ELR (cell line): ENCODE results near the gene OR51A4.
A peak's percentile ranks its signal among the peaks of the same experiment; 100 is the strongest.
"Not testable (repeated sequence)": the region's sequence is repeated elsewhere in the genome, so short reads cannot be mapped to it uniquely, and the experiment has no call there.

Experiments
- DNase-seq: peaks from one replicate; pipeline ENCODE4 v3.0.0-alpha.2; 2015; ENCODE audit warnings: low read depth

Gene OR51A4

DNA sequence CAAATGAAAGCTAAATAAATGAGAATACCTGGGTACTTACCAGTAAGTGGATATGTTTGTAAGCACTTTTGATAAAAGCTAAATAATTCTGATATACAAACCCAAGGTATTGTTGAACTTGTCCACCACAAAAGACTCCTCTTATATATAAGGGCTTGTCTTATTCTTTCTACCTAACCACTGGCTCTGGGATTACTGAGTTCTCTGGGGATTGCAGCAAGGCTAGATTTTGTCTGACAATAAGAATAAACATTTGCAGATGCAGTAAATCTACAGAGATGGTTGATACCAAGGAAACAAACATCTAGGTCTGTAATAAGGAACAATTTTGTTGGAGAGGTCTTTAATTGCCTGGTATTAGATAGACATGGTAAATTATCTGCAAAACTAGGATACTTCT is at the start of gene OR51A4:
Gene OR51A4 (minus strand): TSS at position 101 of the 400 bp plus-strand sequence. CDS start 505 bp downstream, outside the sequence.
- no peak for DNase-seq

GRCh38 chr11:4994551-4994950 is 47.1 kb upstream of the OR51A4 start, which contains the start of gene OR51L1:
Gene OR51L1 (plus strand): TSS chr11:4994851. CDS start chr11:4998983, 4,132 bp downstream.
- DNase-seq, result no peak

DNA sequence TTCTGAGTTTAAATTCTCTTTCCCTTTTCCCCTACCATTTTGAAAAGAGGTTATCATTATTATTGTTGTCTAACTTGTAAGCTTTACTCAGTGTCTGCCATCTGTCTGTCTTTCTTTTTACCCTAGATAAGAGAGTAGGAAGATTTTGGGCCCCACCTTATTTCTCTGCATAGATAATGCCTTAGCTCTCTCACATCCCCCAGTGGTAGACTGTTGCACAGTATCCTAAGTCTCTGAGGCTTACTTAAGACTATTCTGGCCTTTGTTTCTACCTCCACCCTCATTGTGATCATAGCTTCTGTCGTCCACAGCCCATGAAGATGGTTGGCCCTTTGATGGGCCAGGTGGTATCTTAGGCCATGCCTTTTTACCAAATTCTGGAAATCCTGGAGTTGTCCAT is 43.7 kb upstream of the OR51A4 start:
- peak; percentile 14 for DNase-seq

DNA sequence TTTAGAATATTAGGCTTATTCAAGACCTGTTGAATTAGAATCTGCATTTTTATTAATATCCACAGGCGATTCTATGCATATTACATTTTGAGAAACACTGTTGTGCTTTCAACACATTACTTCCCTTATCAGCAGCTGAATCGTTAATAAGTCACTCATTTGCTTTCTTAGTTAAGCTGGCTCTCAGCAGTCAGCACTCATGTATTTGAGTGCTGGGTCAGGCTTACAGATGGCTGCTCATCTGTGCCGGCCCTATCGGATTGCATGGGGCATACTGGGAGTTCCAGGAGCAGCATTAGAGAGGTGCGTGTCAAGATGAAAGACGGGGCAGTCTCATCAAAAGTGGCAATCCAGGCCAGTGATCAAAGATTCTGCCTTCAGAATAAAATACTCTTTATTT is 36.4 kb upstream of the OR51A4 start:
- DNase-seq, result no peak

GRCh38 chr11:4982678-4983077 is 35.3 kb upstream of the OR51A4 start:
- DNase-seq, result no peak

- no peak for DNase-seq
Observed at GRCh38 chr11:4979036-4979435, 31.6 kb upstream of the OR51A4 start.

- DNase-seq, result no peak
Observed at GRCh38 chr11:4975436-4975835, 28.0 kb upstream of the OR51A4 start.

- DNase-seq, result no peak
Observed at GRCh38 chr11:4962816-4963215, 15.4 kb upstream of the OR51A4 start.

DNA sequence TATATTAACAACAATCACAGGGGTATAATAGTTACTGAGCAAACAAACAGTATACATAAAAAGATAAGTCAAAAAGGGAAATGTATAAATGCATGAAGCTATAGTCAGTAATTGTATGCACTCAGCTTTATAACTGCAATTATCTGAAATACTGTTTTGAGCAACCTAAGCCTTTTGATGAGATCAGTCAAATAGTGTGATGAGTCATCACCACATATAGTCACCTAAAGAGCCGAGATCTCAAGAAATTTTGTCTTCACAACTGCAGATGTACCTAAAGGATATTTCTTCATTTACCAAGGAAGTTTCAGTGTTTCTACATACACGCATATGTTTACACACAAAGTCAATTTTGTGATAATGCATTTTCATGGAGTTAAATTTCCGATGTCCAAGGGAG is 13.5 kb upstream of the OR51A4 start:
- DNase-seq, result peak; percentile 1

GRCh38 chr11:4957396-4957795 is 10.0 kb upstream of the OR51A4 start:
- DNase-seq, result no peak

DNA sequence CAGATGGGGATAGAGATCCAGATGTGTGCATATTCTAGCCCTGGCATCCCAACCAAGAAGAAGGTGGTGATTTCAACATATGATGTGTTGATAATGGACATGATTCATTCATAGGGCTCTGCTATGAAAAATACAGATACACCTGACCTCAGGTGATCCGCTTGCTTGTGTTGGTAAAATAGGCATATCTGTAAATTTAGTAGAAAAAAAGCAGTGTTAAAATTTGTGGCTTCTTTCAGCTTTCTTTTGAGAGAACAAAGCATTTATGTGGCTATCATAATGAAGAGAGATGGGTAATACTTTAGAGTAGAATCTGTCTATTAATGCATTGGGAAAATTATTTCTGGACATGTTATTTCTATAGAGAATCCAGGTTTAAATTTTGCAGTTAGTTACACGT is 8.2 kb upstream of the OR51A4 start, which contains the start of gene OR51A2:
Gene OR51A2 (minus strand): TSS at position 101 of the 400 bp plus-strand sequence. CDS start 0 bp downstream, at position 101.
- DNase-seq, result not testable (repeated sequence)

DNA sequence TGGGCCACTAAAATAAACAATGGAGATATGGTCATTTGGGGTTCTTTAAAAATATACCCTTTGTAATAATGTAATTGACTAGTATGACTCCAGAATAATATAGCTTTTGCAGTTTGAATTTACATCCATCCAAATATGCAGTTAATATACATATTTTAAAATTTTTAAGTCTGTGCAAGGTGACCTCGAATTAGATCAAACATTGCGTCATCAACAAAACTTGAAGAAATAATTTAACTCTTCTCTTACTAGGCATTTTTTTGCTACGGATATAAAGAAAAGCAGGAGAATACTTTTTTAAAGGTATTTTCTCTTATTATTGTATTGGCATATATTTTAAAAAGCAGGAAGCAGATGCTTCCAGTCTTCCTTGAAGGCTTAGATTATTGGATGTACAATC is 10.7 kb downstream of the OR51A4 start:
- DNase-seq, result no peak

GRCh38 chr11:4932751-4933150 is 14.7 kb downstream of the OR51A4 start:
- DNase-seq, result no peak

DNA sequence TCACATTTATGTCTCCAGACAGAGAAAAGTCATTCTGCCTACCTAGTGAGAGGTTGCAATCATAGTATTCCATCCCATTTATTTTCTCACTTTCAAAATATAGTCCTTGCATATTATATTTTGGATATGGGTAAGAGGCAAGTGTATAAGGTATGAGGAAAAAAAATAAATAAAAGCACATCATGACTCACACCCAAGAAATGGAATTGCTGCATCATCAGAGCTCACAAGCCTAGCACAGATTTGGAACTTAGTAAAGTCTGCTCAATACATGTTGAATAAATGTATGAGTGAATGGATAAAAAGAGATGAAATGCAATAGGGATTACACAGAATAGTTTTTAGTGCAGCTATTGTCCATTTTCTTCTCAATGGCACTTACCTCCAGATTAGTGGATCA is 20.8 kb downstream of the OR51A4 start:
- DNase-seq, result no peak

- no peak for DNase-seq
Observed at GRCh38 chr11:4924239-4924638, 23.2 kb downstream of the OR51A4 start, which contains the start of gene OR51G1. Gene OR51G1 (minus strand): TSS chr11:4924339. CDS start chr11:4924339, 0 bp downstream.

DNA sequence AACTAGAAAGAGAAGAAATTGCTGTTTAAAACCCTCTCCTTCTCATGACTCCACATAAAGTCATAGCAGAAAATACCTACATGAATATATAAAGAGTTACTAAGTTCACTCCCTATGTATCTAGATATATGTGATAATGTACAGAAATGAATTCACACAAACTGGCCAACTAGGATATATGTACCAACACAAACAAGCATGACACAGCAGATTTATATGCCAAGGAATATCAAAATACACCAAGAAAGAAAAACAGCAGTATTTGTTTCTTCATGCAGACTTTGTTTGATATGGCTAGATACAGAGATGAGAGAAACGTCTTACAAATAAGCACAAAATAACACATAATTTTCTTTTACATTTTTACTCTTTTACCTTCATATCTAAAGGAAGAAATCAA is 25.1 kb downstream of the OR51A4 start:
- DNase-seq, result no peak

GRCh38 chr11:4921796-4922195 is 25.6 kb downstream of the OR51A4 start:
- peak; percentile 9 for DNase-seq

GRCh38 chr11:4919250-4919649 is 28.2 kb downstream of the OR51A4 start, which contains the start of gene OR51G2:
Gene OR51G2 (minus strand): TSS chr11:4919350. CDS start chr11:4915663, 3,687 bp downstream.
- DNase-seq, result no peak

GRCh38 chr11:4916581-4916980 is 30.8 kb downstream of the OR51A4 start:
- no peak for DNase-seq

DNA sequence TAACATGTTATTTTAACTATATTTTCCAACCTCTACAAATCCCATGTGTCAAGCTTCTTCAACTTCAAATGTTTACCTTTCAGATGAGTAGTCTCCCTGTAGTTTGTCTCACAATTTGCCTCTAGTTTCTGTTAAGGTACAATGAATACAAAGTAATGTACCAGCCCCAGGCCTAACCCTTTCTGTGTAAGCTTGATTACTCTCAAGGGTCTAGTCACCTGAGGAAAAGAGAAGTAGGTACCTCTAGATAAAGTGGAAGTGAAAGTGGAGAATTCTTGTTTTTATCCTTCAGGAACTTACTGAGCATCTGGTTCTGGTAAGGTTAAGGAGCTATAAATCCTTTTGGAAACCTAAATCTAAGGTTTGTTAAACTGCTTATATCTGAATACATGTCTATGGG is 43.9 kb downstream of the OR51A4 start, which contains the start of gene OR51A7:
Gene OR51A7 (plus strand): TSS at position 300 of the 400 bp plus-strand sequence. CDS start 3,587 bp downstream, outside the sequence.
- DNase-seq, result no peak
